NOMO-1 (cell line): Measurements from ENCODE around the gene NF2.

ENCODE experiments used
- DNase-seq, 2 experiments: peaks; one replicate each; lab custom pipeline; 2025; ENCODE audit not compliant: unreplicated experiment in 2 of 2; lab: John Stamatoyannopoulos, UW

Gene NF2

GRCh38 chr22:29660021-29660420, 56.6 kb downstream of the NF2 start:
- no peak for DNase-seq

- no peak for DNase-seq
Observed at GRCh38 chr22:29661336-29661735, 57.9 kb downstream of the NF2 start.

- peak; percentile 64 to 65 for DNase-seq
Observed at GRCh38 chr22:29663180-29663821, 59.9 kb downstream of the NF2 start.

GRCh38 chr22:29665486-29665885, 62.1 kb downstream of the NF2 start:
- DNase-seq = no peak

GRCh38 chr22:29668673-29669072, 65.2 kb downstream of the NF2 start:
- DNase-seq = no peak

- peak in 1 of 2 experiments; percentile 62 for DNase-seq
Observed at GRCh38 chr22:29670626-29671025, 67.2 kb downstream of the NF2 start.

GRCh38 chr22:29673361-29674066, 70.1 kb downstream of the NF2 start:
- no peak for DNase-seq

GRCh38 chr22:29674121-29674520, 70.7 kb downstream of the NF2 start:
- no peak for DNase-seq

- no peak for DNase-seq
Observed at GRCh38 chr22:29679316-29679715, 75.9 kb downstream of the NF2 start.

GRCh38 chr22:29683536-29683935, 80.1 kb downstream of the NF2 start:
- DNase-seq = no peak

GRCh38 chr22:29684244-29684643, 80.8 kb downstream of the NF2 start:
- no peak for DNase-seq

GRCh38 chr22:29689206-29689879, 85.9 kb downstream of the NF2 start:
- DNase-seq = no peak

- peak in 1 of 2 experiments; percentile 13 for DNase-seq
Observed at GRCh38 chr22:29689880-29690213, 86.4 kb downstream of the NF2 start.

GRCh38 chr22:29690476-29690875, 87.0 kb downstream of the NF2 start:
- DNase-seq = no peak

- no peak for DNase-seq
Observed at GRCh38 chr22:29691636-29692326, 88.3 kb downstream of the NF2 start.

GRCh38 chr22:29692327-29692640, 88.9 kb downstream of the NF2 start:
- no peak for DNase-seq

- DNase-seq = no peak
Observed at GRCh38 chr22:29693161-29693560, 89.7 kb downstream of the NF2 start.

GRCh38 chr22:29693671-29694070, 90.2 kb downstream of the NF2 start:
- no peak for DNase-seq

GRCh38 chr22:29695129-29695926, 91.9 kb downstream of the NF2 start:
- DNase-seq = no peak

GRCh38 chr22:29697853-29698598, 94.6 kb downstream of the NF2 start:
- DNase-seq = no peak
